Renal cortex interstitium (tissue), 11 donors: ENCODE results near the gene TMEM270. TPM values are rescaled to one million over a fixed set of nuclear protein-coding genes. Genes with fewer than 3 reads are reported as not detected.
A peak's percentile ranks its signal among the peaks of the same experiment; 100 is the strongest.

Source experiments
- DNase-seq, 11 donors: peaks; one replicate each; pipeline ENCODE4 v3.0.0-alpha.2; 2013; ENCODE audit warnings: low read depth in 9 of 11, low spot score in 4 of 11; ENCODE audit errors: extremely low read depth in 1 of 11
- polyA plus RNA-seq, 3 donors: library from polyadenylated mRNA; unstranded; fragments of 120-200 nt; gene quantifications; one replicate each; pipeline ENCODE4 v1.2.1, GENCODE V29; 2013; ENCODE audit not compliant: insufficient read length in 3 of 3

Gene TMEM270
- polyA plus RNA-seq, 3 donors: 0.21 TPM; not detected in 2

DNA sequence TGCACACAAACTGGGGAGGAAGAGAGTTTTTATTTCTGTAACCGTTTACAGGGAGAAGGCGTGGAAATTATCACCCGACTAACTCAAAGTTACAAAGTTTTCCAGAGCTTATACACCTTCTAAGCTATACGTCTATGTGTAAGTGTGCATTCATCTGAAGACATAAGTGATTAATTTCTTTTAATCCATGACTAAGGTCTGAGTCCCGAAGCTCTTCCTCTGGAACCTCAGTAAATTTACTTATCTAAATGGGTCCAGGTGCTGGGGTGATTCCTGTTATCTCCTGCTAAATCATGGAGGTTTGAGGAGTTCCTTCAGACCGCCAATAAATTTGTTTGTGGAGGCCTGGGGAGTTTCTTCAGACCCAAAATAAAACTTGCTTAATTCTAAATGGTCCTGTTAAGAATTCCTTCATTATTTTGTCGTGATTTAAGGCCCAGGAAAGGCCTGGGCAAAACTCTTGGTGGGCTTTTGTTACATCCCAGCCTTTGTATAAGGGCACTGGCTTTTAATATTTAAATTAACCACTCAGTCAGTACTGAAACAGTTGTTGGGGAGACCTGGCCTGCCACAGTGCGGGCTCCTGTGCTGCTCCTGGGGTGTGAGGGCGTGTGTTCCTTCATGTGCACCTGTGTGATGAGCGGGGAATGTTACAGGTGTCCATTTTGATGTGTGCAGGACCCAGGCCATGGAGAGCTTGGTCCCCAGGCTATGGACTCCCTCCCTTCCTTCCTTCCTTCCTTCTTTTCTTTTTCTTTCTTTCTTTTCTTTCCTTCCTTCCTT lies 12.8 kb upstream of the TMEM270 start:
- no peak for DNase-seq

DNA sequence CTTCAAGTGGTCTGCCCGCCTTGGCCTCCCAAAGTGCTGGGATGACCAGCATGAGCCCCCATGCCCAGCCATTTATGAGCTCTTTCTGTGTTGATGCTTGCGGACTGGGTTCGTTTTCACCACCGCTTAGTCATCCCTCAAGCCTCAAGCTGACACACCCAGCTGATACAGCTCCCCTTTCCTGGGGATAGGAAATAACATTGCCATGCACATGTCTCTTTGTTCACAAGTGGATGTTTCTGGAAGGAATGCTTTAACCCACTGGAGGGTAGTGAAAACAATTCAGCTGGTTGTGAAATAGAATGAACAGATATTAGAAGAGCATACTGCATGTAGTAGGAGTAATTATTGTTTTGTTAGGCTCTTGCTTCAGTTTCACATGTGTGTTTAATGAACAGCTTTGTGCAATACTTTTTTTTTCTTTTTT lies 10.2 kb upstream of the TMEM270 start:
- no peak for DNase-seq

DNA sequence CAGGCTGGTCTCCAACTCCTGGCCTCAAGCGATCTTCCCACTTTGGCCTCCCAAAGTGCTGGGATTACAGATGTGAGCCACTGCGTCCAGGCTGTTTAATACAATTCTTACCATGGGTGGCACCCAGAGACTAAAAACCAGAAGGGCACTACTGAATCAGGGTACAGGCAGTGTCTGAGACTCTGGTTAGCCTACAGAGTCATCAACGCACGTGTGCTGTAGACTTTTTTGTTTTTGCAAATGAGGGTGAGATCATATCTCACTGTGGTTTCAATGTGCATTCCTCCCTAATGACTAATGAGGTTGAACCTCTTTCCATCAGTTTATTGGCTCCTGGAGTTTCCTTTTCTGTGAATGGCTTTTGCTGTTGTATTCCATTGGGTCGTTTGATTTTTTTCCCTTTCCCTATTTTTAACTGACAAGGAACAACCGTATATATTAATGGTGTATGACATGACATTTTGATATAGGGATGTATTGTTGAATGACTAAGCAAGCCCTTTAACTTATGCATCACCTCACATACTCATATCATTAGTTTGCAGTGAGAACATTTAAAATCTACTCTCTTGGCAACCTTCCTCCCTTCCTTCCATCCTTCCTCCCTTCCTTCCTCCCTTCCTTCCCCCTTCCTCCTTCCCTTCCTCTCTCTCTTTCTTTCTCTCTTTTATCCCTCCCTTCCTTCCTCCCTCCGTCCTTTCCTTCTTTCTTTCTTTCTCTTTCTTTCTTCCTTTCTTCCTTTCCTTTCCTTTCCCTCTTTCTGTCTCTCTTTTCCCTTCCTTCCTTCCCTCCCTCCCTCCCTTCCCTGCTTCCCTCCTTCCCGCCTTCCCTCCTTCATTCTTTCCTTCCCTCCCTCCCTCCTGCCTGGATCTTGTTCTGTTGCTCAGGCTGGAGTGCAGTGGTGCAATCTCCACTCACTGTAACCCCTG lies 9.3 kb upstream of the TMEM270 start:
- peak in 2 of 11 donors; percentile 68 to 75 for DNase-seq

DNA sequence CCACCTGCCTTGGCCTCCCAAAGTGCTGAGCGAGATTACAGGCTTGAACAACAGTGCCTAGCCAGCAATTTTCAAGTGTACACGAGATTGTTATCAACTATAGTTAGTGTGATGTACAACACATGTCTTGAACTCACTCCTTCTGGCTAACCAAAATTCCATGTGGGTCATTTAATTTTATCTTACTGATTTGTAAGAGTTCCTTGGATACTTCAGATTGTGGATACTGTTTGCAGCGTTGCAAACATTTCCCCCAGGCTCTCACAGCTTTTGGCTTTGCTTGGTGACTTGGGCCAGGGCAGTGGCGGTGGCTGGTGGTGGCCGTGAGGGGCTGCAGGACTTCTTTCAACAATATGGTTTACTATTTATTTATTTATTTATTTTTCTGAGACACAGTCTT lies 8.5 kb upstream of the TMEM270 start:
- DNase-seq: no peak

DNA sequence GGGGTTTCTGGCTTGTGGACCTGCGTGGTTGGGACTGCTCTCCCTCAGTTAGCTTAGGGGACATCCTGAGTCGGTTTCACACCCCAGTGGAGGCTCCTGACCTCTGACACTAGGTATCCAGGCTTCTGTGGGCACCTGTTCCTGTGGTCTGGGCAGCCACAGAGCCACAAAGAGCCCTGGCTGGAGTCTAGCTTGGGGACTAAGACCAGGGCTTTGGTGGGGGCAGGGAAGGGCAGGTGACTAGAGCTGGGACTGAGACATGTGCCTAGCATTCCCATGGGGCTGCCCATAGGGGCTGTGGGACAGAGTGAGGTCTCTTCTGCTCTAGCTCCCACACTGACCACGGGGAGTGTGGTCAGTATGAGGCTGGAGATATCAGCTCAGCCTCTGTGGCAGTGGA lies 4.0 kb upstream of the TMEM270 start:
- no peak for DNase-seq

DNA sequence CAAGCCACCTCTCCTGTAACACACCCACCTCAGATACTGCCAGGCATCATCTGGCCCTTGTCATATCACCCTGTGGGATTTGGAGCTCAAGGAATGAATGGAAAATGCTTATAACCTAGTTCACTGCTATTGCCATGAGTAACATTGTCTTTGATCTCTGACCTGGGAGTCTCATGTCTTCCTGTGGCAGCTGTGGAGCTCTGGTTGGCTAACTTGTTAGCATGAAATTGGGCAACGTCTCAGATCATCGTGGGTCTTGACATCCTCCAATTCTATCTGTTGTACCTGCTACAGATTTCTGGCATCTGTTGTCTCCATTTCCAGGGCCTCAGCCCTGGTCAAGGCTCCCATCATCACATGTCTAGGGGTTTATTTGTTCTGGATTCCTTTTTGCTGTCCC lies 2.2 kb upstream of the TMEM270 start:
- no peak for DNase-seq

- DNase-seq: no peak
Observed at GRCh38 chr7:73861305-73861704, 346 bp downstream of the TMEM270 start.

DNA sequence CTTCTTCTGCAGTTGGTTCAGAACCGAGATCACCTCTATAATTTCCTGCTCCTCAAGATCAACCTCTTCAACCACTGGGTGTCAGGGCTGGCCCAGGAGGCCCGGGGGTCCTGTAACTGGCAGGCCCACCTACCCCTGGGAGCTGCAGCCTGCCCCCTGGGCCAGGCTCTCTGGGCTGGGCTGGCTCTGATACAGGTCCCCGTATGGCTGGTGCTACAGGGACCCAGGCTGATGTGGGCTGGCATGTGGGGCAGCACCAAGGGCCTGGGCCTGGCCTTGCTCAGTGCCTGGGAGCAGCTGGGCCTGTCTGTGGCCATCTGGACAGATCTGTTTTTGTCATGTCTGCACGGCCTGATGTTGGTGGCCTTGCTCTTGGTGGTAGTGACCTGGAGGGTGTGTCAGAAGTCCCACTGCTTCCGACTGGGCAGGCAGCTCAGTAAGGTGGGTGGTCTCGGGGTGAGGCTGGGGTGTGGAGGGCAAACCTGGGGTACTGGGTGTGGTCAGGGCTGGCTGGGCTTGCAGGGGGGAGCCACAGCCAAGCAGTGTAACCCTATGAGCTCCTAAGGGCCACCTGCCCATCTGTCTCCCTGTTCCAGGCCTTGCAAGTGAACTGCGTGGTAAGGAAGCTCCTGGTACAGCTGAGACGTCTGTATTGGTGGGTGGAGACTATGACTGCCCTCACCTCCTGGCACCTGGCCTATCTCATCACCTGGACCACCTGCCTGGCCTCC lies 4.2 kb downstream of the TMEM270 start:
- no peak for DNase-seq

GRCh38 chr7:73865738-73866445 lies 4.9 kb downstream of the TMEM270 start:
- no peak for DNase-seq

DNA sequence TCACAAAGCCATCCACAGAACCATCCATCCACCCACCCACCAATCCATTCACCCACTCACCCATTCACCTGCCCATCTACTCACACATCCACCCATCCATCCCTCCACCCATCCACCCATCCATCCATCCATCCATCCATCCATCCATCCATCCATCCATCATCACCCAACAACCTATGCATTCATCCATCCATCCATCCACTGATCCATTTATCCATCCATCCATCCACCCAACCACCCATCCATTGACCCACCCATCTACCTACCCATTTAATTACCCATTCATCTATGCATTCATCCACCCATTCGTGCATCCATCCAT lies 5.4 kb downstream of the TMEM270 start:
- no peak for DNase-seq

DNA sequence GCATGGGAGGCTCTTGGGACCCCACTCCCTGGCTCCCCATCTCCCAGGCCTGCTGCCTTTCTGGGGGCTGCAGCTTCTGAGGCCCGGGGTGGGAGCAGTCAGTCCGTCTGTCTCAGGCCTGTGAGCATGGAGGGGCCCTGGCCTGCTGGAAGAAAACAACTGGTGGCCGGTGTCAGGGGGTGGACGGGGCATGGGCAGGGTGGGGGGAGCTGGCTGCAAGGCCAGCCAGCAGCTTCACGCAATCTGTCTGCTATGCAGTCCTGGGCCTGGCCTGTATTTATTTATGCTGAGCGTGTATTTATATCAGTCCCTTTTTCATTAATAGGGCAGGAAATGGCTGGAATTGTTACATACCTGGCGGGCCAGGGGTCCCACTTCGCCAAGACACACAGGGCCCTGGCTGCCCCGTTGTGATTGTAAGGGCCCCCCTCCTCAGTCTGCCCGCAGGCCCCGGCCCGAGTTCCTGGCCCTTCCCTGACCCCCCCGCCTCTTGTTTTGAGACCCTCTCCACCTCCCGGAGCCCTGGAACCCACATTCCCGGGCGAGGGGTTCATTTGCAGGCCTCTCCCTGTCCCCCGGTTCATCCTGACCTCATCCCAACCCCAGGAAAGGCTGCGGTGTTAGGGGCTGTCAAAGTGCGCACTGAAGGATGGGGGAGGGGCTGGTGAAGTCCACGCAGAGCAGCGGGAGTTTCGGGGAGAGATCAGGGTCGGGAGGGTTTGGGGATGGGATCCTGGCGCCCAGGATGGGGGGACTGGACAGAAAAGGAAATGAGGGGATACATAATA lies 8.2 kb downstream of the TMEM270 start:
- no peak for DNase-seq

GRCh38 chr7:73870041-73870492 lies 9.1 kb downstream of the TMEM270 start:
- DNase-seq: no peak

GRCh38 chr7:73871163-73872011 lies 10.4 kb downstream of the TMEM270 start:
- no peak for DNase-seq

GRCh38 chr7:73872056-73872908 lies 11.3 kb downstream of the TMEM270 start:
- DNase-seq: no peak

DNA sequence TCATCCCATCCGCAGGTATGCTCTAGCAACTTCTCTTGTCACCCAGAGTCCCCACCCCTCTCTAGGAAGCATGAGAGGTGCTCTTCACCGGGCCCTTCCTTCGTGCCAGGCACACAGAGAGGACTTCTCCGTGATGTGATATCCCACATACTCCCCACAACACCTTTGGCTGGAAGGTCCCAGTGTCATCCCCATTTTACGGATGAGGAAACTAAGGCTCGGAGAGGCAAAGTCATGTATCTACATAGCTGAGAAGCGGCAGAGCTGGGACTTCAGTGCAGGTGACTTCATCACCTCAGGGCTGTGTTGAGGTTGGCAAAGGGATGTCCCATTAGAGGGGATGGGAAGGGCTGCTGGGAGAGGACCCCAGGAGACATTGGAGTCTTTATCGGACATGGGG lies 15.4 kb downstream of the TMEM270 start:
- no peak for DNase-seq

- no peak for DNase-seq
Observed at GRCh38 chr7:73876973-73877372, 16.0 kb downstream of the TMEM270 start.
